K562 (cell line): ENCODE results near the gene PDE4D. TPM values are rescaled to one million over a fixed set of nuclear protein-coding genes. Genes with fewer than 3 reads are reported as not detected.

Source experiments
- ATAC-seq: fragments of 200-7000 bp; cut with Tn5 transposase; 3 replicates; pipeline ENCODE4 v1.9.1; 2020; ENCODE audit warnings: moderate library complexity
- BruUV-seq: library from RNA; stranded (reverse); fragments of 400-500 nt; replicated peaks from 2 replicates; lab custom pipeline; 2021; lab: Mats Ljungman, UMichigan
- CTCF ChIA-PET: fragments of 300-600 bp; formaldehyde crosslinking; extraction: SDS; loops from one replicate; lab custom pipeline; 2021; ENCODE audit warnings: low intra/inter-chr PET ratio; lab: Yijun Ruan, JAX
- POLR2A ChIA-PET: fragments of 300-600, 350-650 bp; sonication (Branson Sonifier 250); formaldehyde crosslinking; extraction: SDS; loops from one replicate; lab custom pipeline; 2021; ENCODE audit warnings: antibody characterized with exemption, inconsistent platforms; lab: Yijun Ruan, JAX
- DNase-seq, 4 experiments: peaks; one replicate each; pipeline versions ENCODE4 v3.0.0 to v3.0.0-alpha.2; 2011 to 2018; ENCODE audit warnings: low spot score in 3 of 4, mixed read lengths in 3 of 4; ENCODE audit errors: extremely low read depth in 1 of 4
- FAIRE-seq: peaks from 2 replicates; lab custom pipeline; 2011; peaks lifted over from hg19 to GRCh38; lab: Jason Lieb, UNC
- H2AFZ ChIP-seq: 2 replicates; pipeline ENCODE4 v1.6.0; 2011; ENCODE audit warnings: low read depth, low read length, control low read depth, inconsistent platforms
- H3K27ac ChIP-seq: fragments of 200-600 bp; 3 replicates; pipeline ENCODE4 v1.8.0; 2011; ENCODE audit warnings: low read depth, mild to moderate bottlenecking, control low read depth, inconsistent platforms, low read length, moderate library complexity, mixed read lengths; ENCODE audit errors: extremely low read depth
- H3K27me3 ChIP-seq, 2 experiments: fragments of 300-600 bp in 1 of 2; 2 replicates in 1 of 2; 3 replicates in 1 of 2; pipeline versions ENCODE4 v1.6.0 to v1.8.0; 2011; ENCODE audit warnings: inconsistent platforms in 2 of 2, low read length in 2 of 2, mild to moderate bottlenecking in 1 of 2, mixed read lengths in 1 of 2, moderate library complexity in 1 of 2; ENCODE audit not compliant: control insufficient read depth in 2 of 2, insufficient read depth in 2 of 2
- H3K36me3 ChIP-seq: fragments of 300-600 bp; 3 replicates; pipeline ENCODE4 v1.8.0; 2011; ENCODE audit warnings: mild to moderate bottlenecking, low read length, inconsistent platforms; ENCODE audit not compliant: control insufficient read depth, insufficient read depth
- H3K4me1 ChIP-seq, 2 experiments: fragments of 200-600 bp in 1 of 2; replicated peaks in 1 of 2; 2 replicates in 1 of 2; 3 replicates in 1 of 2; pipeline versions ENCODE4 v1.5.1 to v1.8.0; 2011; ENCODE audit warnings: inconsistent platforms in 2 of 2, low read length in 2 of 2, mild to moderate bottlenecking in 1 of 2, mixed read lengths in 1 of 2, moderate library complexity in 1 of 2; ENCODE audit not compliant: control insufficient read depth in 2 of 2, insufficient read depth in 2 of 2
- H3K4me2 ChIP-seq: 2 replicates; pipeline ENCODE4 v1.6.1; 2011; ENCODE audit warnings: low read length, control low read depth, inconsistent platforms, mixed read lengths; ENCODE audit not compliant: insufficient read depth
- H3K4me3 ChIP-seq: fragments of 200-600 bp; sonication (generic), shearing (Covaris generic); 2 replicates; pipeline ENCODE4 v1.5.1; 2016; ENCODE audit warnings: control low read depth, inconsistent platforms
- H3K79me2 ChIP-seq: fragments of 200-600 bp; 3 replicates; pipeline ENCODE4 v1.8.0; 2011; ENCODE audit warnings: low read length, inconsistent platforms; ENCODE audit not compliant: control insufficient read depth, insufficient read depth
- H3K9ac ChIP-seq, 2 experiments: 2 replicates each; pipeline versions ENCODE4 v1.6.0 to v1.6.1; 2011; ENCODE audit warnings: low read depth in 2 of 2, low read length in 2 of 2, control low read depth in 1 of 2, inconsistent platforms in 1 of 2, mild to moderate bottlenecking in 1 of 2, mixed read lengths in 1 of 2; ENCODE audit not compliant: insufficient read depth in 1 of 2
- H3K9me1 ChIP-seq: one replicate; pipeline ENCODE4 v1.6.0; 2011; ENCODE audit warnings: inconsistent platforms, mild to moderate bottlenecking, low read length, moderate library complexity; ENCODE audit not compliant: control insufficient read depth, insufficient read depth
- H3K9me3 ChIP-seq: replicated peaks from 2 replicates; pipeline ENCODE4 v1.5.1; 2011; ENCODE audit warnings: low read depth, low read length, inconsistent platforms; ENCODE audit not compliant: control insufficient read depth, insufficient read depth
- H4K20me1 ChIP-seq: replicated peaks from 2 replicates; pipeline ENCODE4 v1.6.1; 2011; ENCODE audit warnings: low read length, inconsistent platforms, mixed read lengths; ENCODE audit not compliant: control insufficient read depth, insufficient read depth
- CSDE1 ChIP-seq, 2 experiments: fragments of 450-650 bp; IDR thresholded peaks; 2 replicates each; pipeline ENCODE4 v1.6.1; 2016; ENCODE audit warnings: mild to moderate bottlenecking in 1 of 2
- PPARD ChIP-seq: fragments of 250-450 bp; sonication (Bioruptor Pico); IDR thresholded peaks from 2 replicates; pipeline ENCODE4 v1.8.0; 2022; ENCODE audit warnings: inconsistent platforms, mild to moderate bottlenecking, moderate library complexity
- PYGO2 ChIP-seq: fragments of 450-650 bp; IDR thresholded peaks from 2 replicates; pipeline ENCODE4 v1.6.1; 2016; ENCODE audit warnings: mild to moderate bottlenecking, missing genetic modification characterization, moderate library complexity, missing compliant biosample characterization
- TCF3 ChIP-seq: sonication (generic); formaldehyde crosslinking; IDR thresholded peaks from 2 replicates; pipeline ENCODE4 v1.4.0; 2020; ENCODE audit warnings: mild to moderate bottlenecking, missing genetic modification reagents
- XRCC3 ChIP-seq: fragments of 450-650 bp; IDR thresholded peaks from 2 replicates; pipeline ENCODE4 v1.6.1; 2017; ENCODE audit warnings: mild to moderate bottlenecking, moderate library complexity
- ZNF589 ChIP-seq: fragments of 200-800 bp; sonication (Bioruptor generic); IDR thresholded peaks from 2 replicates; pipeline ENCODE4 v1.6.1; 2016; ENCODE audit warnings: low read depth, missing genetic modification characterization, missing compliant biosample characterization
- WGBS: fragments of 100-300 bp; shearing (Covaris generic); methylation state at CpG from one replicate; pipeline ENCODE4 v1.1.6; 2016; ENCODE audit warnings: low coverage, mixed read lengths; ENCODE audit not compliant: insufficient coverage; ENCODE audit errors: missing lambda C conversion rate; 5-methylcytosine and 5-hydroxymethylcytosine counted together
- in situ Hi-C: fragments of 300-500 bp; cut with MboI; formaldehyde crosslinking; loops from 4 replicates; pipeline ENCODE4 v1.15.0; 2018; ENCODE audit warnings: inconsistent platforms, mixed read lengths
- intact Hi-C: fragments of 100-400 bp; cut with micrococcal nuclease; formaldehyde crosslinking; loops from 2 replicates; pipeline ENCODE4 v1.14.2; 2022
- polyA plus RNA-seq, 8 experiments: library from polyadenylated mRNA; depleted of rRNA in 4 of 8; stranded (reverse) in 5 of 8; unstranded in 3 of 8; fragments of >200 nt; fragmentation: Nextera tagmentation in 2 of 8; fragmentation: Illumina TruSeq in 1 of 8; extraction: Ambion mirVana in 2 of 8; extraction: Trizol in 1 of 8; gene quantifications; 2 replicates each; pipeline versions ENCODE4 v1.2.1 to v1.2.3, GENCODE V29; 2011 to 2014; ENCODE audit warnings: inconsistent platforms in 1 of 8, missing spikeins in 1 of 8
- total RNA-seq, 7 experiments: library from RNA; depleted of rRNA in 6 of 7; stranded (reverse); fragments of >200 nt in 6 of 7; fragmentation: Illumina TruSeq in 2 of 7; extraction: Trizol in 2 of 7; gene quantifications; 2 replicates each; pipeline versions ENCODE4 v1.2.1 to v1.2.3, GENCODE V29; 2011 to 2021; ENCODE audit warnings: low replicate concordance in 1 of 7
- TF ChIP-seq, protein P1 (sequence below): fragments of 250-450 bp; sonication (Bioruptor Pico); IDR thresholded peaks from 2 replicates; pipeline ENCODE4 v1.5.0; 2021

The PDE4D gene
- total and polyA plus RNA-seq, 9 of the 15 experiments (the other 6 are each of a cell fraction or from before 2014, with no cell fraction given), result 0.04 to 0.46 (median 0.13) TPM

DNA sequence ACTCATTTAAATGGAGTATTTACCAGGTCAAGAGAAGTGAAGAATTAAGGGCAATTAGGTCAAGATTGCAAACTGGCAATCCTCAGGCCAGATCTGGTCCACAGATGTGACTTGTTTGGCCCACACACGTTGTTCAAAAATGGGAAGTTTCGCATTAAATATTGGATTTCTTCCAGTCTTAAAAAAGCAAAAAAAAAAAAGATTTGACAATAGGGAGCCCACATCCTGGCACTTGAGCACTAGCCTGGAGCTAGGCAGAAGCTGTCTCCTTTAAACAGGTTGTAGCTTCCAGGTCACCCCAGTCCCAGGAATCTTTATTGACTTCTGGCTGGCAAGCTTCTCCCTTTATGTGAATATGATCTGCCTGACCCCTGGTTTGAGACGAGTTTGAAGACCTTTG lies 790.2 kb downstream of the PDE4D start:
- WGBS, result 4% methylated on average over 3 of the region's 3 CpGs
- no peak for DNase-seq
- in situ Hi-C loops (no loop called here), intact Hi-C loops (no loop called here)
- TF ChIP-seq XRCC3 (no peak), PYGO2 (tag) (no peak), CSDE1 (IDR thresholded peaks at IDR 0.05) (no peak), PPARD (no peak), ZNF589 (CRISPR knock-in tag) (no peak), TCF3 (CRISPR knock-in tag) (no peak)
- TF ChIP-seq, protein P1, sequence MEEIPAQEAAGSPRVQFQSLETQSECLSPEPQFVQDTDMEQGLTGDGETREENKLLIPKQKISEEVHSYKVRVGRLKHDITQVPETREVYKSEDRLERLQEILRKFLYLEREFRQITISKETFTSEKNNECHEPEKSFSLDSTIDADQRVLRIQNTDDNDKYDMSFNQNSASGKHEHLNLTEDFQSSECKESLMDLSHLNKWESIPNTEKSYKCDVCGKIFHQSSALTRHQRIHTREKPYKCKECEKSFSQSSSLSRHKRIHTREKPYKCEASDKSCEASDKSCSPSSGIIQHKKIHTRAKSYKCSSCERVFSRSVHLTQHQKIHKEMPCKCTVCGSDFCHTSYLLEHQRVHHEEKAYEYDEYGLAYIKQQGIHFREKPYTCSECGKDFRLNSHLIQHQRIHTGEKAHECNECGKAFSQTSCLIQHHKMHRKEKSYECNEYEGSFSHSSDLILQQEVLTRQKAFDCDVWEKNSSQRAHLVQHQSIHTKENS (CRISPR knock-in tag), result no peak
- Histone ChIP-seq H3K27me3 (no peaks in the 10 kb centered on the region), H3K9ac (no peak overlapping the region), H3K36me3 (no peaks in the 10 kb centered on the region), H3K9me3 (no peaks in the 10 kb centered on the region), H3K4me3 (no peak overlapping the region), H3K4me2 (no peak overlapping the region), H4K20me1 (no peaks in the 10 kb centered on the region), H3K9me1 (no peaks in the 10 kb centered on the region), H2AFZ (no peak overlapping the region), H3K27ac (no peak overlapping the region), H3K4me1 (no peaks in the 10 kb centered on the region), H3K79me2 (no peaks in the 10 kb centered on the region)
- FAIRE-seq, result no peak
- ChIA-PET POLR2A (interaction anchor here (0.6 kb wide), 1 partner anchor 8 kb away, joined by 5 read pairs; no protein-coding TSS in a partner anchor), CTCF (no interaction called here)
- no TSS peak for BruUV-seq
- ATAC-seq, result no peak
